ENCODE results near the gene TLL2. TPM values are rescaled to one million over a fixed set of nuclear protein-coding genes. Genes with fewer than 3 reads are reported as not detected.

TLL2 gene
- polyA plus RNA-seq, 2 donors: 0.08 TPM

DNA sequence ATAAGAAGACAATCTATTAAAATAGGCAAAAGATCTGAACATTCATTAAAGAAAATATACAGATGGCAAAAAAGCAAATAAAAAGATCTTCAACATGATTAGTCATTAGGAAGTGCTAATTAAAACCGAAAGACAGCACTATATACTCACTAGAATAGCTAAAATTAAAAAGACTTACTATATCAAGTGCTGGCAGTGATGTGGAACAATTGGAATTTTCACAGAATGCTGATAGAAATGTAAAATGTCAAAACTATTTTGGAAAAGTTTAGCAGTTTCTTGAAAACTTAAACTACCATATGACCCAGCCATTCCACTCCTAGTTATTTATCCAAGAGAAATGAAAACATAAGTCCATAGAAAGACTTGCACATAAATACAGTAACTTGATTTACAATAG lies 25.0 kb upstream of the TLL2 start:
- Histone ChIP-seq H3K9me3 (ENCODE audit: control insufficient read depth in 2 of 2, insufficient read depth in 1 of 2, low read depth in 1 of 2, low read length in 1 of 2) (no peaks in the 10 kb centered on the region), H3K27me3 (ENCODE audit: control insufficient read depth in 1 of 2, insufficient read depth in 2 of 2, low read length in 2 of 2) (no peaks in the 10 kb centered on the region), H3K4me1 (ENCODE audit: control insufficient read depth in 2 of 2, insufficient read depth in 2 of 2, low read length in 1 of 2) (no peaks in the 10 kb centered on the region), H3K4me3 (ENCODE audit: low read depth in 1 of 2, low read length in 2 of 2) (no peak overlapping the region), H3K27ac (ENCODE audit: low read depth in 2 of 2, low read length in 1 of 2) (no peak overlapping the region), H3K36me3 (ENCODE audit: control insufficient read depth in 2 of 2, insufficient read depth in 2 of 2, low read length in 1 of 2) (peaks cover 0 to 2% of the 10 kb centered on the region in 2 donors)
- 98 to 100% methylated on average over 1 of the region's 1 CpG for WGBS, 2 donors

DNA sequence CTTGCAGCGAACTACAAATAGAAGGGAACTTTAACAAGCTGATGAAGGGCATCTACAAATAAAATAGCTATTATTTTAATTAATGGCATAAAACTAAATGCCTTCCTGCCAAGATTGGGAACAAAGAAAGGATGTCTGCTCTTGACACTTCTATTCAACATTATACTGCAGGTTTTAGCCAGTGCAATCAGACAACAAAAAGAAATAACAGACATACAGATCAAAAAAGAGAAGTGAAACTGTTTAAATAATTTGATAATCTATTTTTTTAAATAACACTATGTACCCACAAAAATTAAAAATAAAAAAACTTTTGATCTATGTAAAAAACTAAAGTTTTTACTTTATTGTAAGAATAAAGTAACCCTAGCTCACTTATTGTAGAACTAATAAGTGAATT lies 22.4 kb upstream of the TLL2 start:
- no peak overlapping the region for H3K4me3 ChIP-seq (ENCODE audit: low read depth in 1 of 2, low read length in 2 of 2)
- no peaks in the 10 kb centered on the region for H3K9me3 ChIP-seq (ENCODE audit: control insufficient read depth in 2 of 2, insufficient read depth in 1 of 2, low read depth in 1 of 2, low read length in 1 of 2)
- WGBS, 2 donors: 88 to 100% methylated on average over 1 of the region's 1 CpG
- H3K27me3 ChIP-seq (ENCODE audit: control insufficient read depth in 1 of 2, insufficient read depth in 2 of 2, low read length in 2 of 2): no peaks in the 10 kb centered on the region
- no peak overlapping the region for H3K27ac ChIP-seq (ENCODE audit: low read depth in 2 of 2, low read length in 1 of 2)
- H3K4me1 ChIP-seq (ENCODE audit: control insufficient read depth in 2 of 2, insufficient read depth in 2 of 2, low read length in 1 of 2): no peaks in the 10 kb centered on the region
- peaks cover 0 to 4% of the 10 kb centered on the region in 2 donors for H3K36me3 ChIP-seq (ENCODE audit: control insufficient read depth in 2 of 2, insufficient read depth in 2 of 2, low read length in 1 of 2)

DNA sequence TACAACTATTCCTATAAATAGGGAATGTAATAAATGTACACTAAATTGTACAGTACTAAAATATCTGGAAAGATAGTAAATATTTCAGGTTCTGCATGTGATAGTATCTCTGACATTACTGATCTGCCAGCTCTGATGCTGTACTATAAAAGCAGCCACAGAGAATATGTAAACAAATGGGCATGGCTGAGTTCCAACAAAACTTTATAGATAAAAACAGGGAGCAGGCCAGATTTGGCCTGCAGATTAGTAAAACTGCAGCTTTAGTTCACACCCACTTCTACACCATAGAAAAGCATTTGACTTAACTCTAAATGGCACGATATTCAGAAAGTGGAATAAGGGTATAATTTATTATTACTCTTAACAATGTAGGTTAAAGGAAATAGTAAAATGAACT lies 18.8 kb upstream of the TLL2 start:
- Histone ChIP-seq H3K9me3 (ENCODE audit: control insufficient read depth in 2 of 2, insufficient read depth in 1 of 2, low read depth in 1 of 2, low read length in 1 of 2) (no peaks in the 10 kb centered on the region), H3K27ac (ENCODE audit: low read depth in 2 of 2, low read length in 1 of 2) (no peak overlapping the region), H3K27me3 (ENCODE audit: control insufficient read depth in 1 of 2, insufficient read depth in 2 of 2, low read length in 2 of 2) (no peaks in the 10 kb centered on the region), H3K36me3 (ENCODE audit: control insufficient read depth in 2 of 2, insufficient read depth in 2 of 2, low read length in 1 of 2) (peaks cover 0 to 6% of the 10 kb centered on the region in 2 donors), H3K4me1 (ENCODE audit: control insufficient read depth in 2 of 2, insufficient read depth in 2 of 2, low read length in 1 of 2) (no peaks in the 10 kb centered on the region), H3K4me3 (ENCODE audit: low read depth in 1 of 2, low read length in 2 of 2) (no peak overlapping the region)
- WGBS, 2 donors: 36 to 59% methylated on average over 1 of the region's 1 CpG

DNA sequence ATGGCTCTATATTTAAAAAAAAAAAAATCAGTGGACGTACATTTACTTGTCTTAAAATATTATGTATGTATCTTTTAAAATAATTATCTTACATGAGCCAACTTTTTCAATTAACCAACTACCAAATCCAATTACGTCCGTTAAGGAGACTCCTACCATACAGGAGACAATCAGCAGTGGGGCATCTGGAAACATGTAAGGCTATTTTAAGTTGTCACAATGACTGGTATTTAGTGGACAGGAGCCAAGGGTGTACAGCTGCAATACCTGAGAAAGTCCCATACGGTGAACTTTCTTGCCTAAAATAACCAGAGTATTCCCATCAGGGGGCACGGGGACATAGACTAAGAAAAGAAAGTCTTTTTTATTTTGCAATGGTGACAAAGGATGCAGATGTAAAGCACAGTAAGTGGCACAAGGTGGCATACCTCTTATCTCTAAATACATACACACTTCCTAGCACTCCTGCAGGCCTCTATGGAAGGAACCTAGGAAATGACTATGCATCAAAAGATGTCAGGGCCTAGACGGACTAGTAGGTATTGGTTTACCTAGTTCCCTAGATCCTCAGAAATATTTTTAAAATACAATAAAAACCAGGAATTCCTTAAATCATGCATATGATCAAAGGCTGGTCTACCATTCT lies 16.0 kb upstream of the TLL2 start:
- Histone ChIP-seq H3K4me1 (ENCODE audit: control insufficient read depth in 2 of 2, insufficient read depth in 2 of 2, low read length in 1 of 2) (no peaks in the 10 kb centered on the region), H3K36me3 (ENCODE audit: control insufficient read depth in 2 of 2, insufficient read depth in 2 of 2, low read length in 1 of 2) (peaks cover 0 to 8% of the 10 kb centered on the region in 2 donors), H3K4me3 (ENCODE audit: low read depth in 1 of 2, low read length in 2 of 2) (no peak overlapping the region), H3K27ac (ENCODE audit: low read depth in 2 of 2, low read length in 1 of 2) (no peak overlapping the region), H3K27me3 (ENCODE audit: control insufficient read depth in 1 of 2, insufficient read depth in 2 of 2, low read length in 2 of 2) (no peaks in the 10 kb centered on the region), H3K9me3 (ENCODE audit: control insufficient read depth in 2 of 2, insufficient read depth in 1 of 2, low read depth in 1 of 2, low read length in 1 of 2) (no peaks in the 10 kb centered on the region)
- 77 to 82% methylated on average over 6 of the region's 6 CpGs for WGBS, 2 donors

DNA sequence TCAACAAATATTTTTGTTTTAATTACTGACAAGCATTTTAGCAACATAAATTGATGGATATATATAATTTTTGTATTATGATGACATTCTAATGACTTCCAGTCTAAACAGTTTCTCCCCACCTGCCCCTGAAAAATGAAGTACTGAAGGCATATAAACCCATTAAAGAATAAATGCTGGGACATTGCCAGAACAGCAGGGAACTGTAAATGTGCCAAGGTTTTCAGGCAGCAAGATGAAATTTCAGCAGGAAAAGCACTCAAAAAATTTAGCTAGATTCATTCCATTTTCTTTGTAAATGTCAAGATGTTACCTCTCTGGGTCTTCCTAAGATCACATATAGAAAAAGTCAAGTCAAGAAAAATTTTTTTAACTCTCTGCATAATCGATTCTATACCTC lies 11.0 kb upstream of the TLL2 start:
- Histone ChIP-seq H3K27ac (ENCODE audit: low read depth in 2 of 2, low read length in 1 of 2) (no peak overlapping the region), H3K27me3 (ENCODE audit: control insufficient read depth in 1 of 2, insufficient read depth in 2 of 2, low read length in 2 of 2) (no peaks in the 10 kb centered on the region), H3K4me3 (ENCODE audit: low read depth in 1 of 2, low read length in 2 of 2) (no peak overlapping the region), H3K36me3 (ENCODE audit: control insufficient read depth in 2 of 2, insufficient read depth in 2 of 2, low read length in 1 of 2) (peaks cover 0 to 4% of the 10 kb centered on the region in 2 donors), H3K9me3 (ENCODE audit: control insufficient read depth in 2 of 2, insufficient read depth in 1 of 2, low read depth in 1 of 2, low read length in 1 of 2) (no peaks in the 10 kb centered on the region), H3K4me1 (ENCODE audit: control insufficient read depth in 2 of 2, insufficient read depth in 2 of 2, low read length in 1 of 2) (no peaks in the 10 kb centered on the region)
- 79 to 85% methylated on average over 1 of the region's 1 CpG for WGBS, 2 donors

DNA sequence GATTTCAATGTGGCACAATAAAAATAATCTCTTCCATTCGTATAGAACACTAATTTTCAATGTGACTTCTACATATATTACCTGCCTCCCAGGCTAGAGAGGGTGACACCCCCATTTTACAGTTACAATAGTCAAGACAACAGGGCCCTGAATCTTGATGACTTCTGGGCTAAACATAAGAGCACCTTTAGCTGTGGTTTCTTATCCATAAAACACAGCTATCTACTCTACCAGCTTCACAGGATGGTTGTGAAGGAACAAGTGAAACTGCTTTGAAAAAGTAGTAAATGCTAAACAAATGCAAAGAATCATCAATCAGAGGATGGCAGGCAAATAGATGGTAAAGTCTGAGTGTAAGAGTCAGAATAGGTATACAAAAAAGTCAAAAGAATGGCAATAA lies 3.6 kb upstream of the TLL2 start:
- H3K27me3 ChIP-seq (ENCODE audit: control insufficient read depth in 1 of 2, insufficient read depth in 2 of 2, low read length in 2 of 2): peaks cover 0 to 2% of the 10 kb centered on the region in 2 donors
- WGBS, 2 donors: 96 to 98% methylated on average over 1 of the region's 1 CpG

DNA sequence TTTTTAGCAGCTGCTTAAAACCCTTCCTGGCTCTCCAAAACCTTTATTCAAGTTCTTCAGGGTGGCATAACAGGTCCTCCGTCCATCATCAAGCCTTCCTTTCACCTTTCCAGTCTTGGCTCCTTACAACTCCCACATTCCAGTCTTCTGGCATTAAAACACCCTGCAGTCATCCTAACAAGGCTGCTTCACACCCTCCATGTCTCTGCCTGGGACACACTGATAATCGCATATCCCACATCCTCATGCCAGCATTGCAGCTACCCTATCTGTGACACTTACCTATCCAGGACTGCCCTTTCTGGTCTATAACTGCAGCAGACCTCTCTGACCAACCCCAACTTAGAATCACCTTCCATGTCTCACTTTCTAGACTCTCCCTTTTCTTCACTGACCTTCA lies 2.6 kb upstream of the TLL2 start:
- H3K9me3 ChIP-seq (ENCODE audit: control insufficient read depth in 2 of 2, insufficient read depth in 1 of 2, low read depth in 1 of 2, low read length in 1 of 2): no peaks in the 10 kb centered on the region
- no peaks in the 10 kb centered on the region for H3K36me3 ChIP-seq (ENCODE audit: control insufficient read depth in 2 of 2, insufficient read depth in 2 of 2, low read length in 1 of 2)
- 81 to 83% methylated on average over 2 of the region's 2 CpGs for WGBS, 2 donors
- no peak overlapping the region for H3K27ac ChIP-seq (ENCODE audit: low read depth in 2 of 2, low read length in 1 of 2)
- H3K4me1 ChIP-seq (ENCODE audit: control insufficient read depth in 2 of 2, insufficient read depth in 2 of 2, low read length in 1 of 2): peaks cover 3 to 16% of the 10 kb centered on the region in 2 donors
- no peak overlapping the region for H3K4me3 ChIP-seq (ENCODE audit: low read depth in 1 of 2, low read length in 2 of 2)
- H3K27me3 ChIP-seq (ENCODE audit: control insufficient read depth in 1 of 2, insufficient read depth in 2 of 2, low read length in 2 of 2): peaks cover 0 to 2% of the 10 kb centered on the region in 2 donors

More for the DNA sequence above, 3.6 kb upstream of the TLL2 start:
- Histone ChIP-seq H3K9me3 (ENCODE audit: control insufficient read depth in 2 of 2, insufficient read depth in 1 of 2, low read depth in 1 of 2, low read length in 1 of 2) (no peaks in the 10 kb centered on the region), H3K4me3 (ENCODE audit: low read depth in 1 of 2, low read length in 2 of 2) (no peak overlapping the region), H3K4me1 (ENCODE audit: control insufficient read depth in 2 of 2, insufficient read depth in 2 of 2, low read length in 1 of 2) (peaks cover 3 to 16% of the 10 kb centered on the region in 2 donors), H3K36me3 (ENCODE audit: control insufficient read depth in 2 of 2, insufficient read depth in 2 of 2, low read length in 1 of 2) (no peaks in the 10 kb centered on the region), H3K27ac (ENCODE audit: low read depth in 2 of 2, low read length in 1 of 2) (no peak overlapping the region)

DNA sequence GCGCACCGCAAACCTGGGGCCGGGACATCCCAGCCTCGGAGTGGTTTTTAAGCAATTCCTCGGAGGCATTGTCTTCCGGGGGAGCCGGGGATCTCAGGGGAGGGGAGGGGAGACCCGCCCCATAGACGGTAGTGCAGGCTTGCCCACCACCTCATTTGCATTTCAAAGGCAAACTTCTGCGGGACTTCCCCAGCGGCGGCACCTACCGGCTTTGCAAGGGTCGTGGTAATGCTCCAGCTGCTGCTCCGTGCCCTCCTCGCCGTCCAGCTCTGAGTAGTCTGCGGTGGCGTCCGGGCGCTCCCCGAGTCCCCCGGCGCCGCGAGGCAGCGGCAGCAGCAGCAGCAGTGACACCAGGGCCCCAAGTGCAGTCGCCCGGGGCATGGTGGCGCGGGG lies 425 bp downstream of the TLL2 start:
- Histone ChIP-seq H3K36me3 (ENCODE audit: control insufficient read depth in 2 of 2, insufficient read depth in 2 of 2, low read length in 1 of 2) (no peaks in the 10 kb centered on the region), H3K27me3 (ENCODE audit: control insufficient read depth in 1 of 2, insufficient read depth in 2 of 2, low read length in 2 of 2) (peaks cover 0 to 2% of the 10 kb centered on the region in 2 donors), H3K9me3 (ENCODE audit: control insufficient read depth in 2 of 2, insufficient read depth in 1 of 2, low read depth in 1 of 2, low read length in 1 of 2) (no peaks in the 10 kb centered on the region), H3K4me1 (ENCODE audit: control insufficient read depth in 2 of 2, insufficient read depth in 2 of 2, low read length in 1 of 2) (peaks cover 3 to 16% of the 10 kb centered on the region in 2 donors), H3K4me3 (ENCODE audit: low read depth in 1 of 2, low read length in 2 of 2) (peak overlapping the region; percentile 48 to 49), H3K27ac (ENCODE audit: low read depth in 2 of 2, low read length in 1 of 2) (no peak overlapping the region)
- 1% methylated on average over 31 of the region's 31 CpGs for WGBS, 2 donors

DNA sequence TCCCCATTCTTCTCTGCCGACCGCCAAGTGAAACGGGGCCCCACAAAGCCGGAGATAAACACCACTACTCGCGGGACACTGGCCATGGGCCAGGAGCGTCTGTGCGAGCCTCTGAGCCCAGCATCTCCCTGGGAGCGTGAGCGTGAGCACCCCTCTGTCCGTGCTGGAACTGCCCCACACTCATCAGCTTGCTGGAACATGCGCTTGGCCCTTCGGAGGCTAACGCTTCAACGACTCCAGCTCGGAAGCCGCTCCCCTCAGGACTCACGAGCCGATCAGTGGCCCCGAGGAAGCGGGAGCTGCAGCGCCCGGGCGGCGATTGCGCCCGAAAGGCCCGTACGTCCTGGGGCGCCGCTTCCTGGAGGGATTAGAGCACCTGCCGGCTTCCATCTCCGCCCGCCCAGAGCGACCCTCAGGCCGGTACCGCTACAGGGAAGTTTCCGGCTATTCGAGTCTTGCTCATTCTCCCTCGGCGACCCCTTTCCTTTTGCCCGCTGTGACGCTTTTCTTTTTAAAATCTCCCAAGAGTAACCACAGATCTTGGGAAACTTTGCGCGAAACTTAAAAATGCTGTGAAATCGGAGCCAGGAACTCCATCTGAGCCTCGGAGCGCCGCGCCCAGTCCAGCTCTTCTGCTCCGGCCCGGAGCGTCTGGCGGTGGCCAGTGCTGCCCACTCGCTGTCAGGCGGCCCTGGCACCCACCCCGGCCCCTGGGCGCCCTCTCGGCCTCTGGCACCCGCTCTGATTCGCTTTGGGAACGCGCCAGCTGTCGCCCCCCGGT lies 1.0 kb downstream of the TLL2 start:
- Histone ChIP-seq H3K4me1 (ENCODE audit: control insufficient read depth in 2 of 2, insufficient read depth in 2 of 2, low read length in 1 of 2) (peaks cover 3 to 16% of the 10 kb centered on the region in 2 donors), H3K9me3 (ENCODE audit: control insufficient read depth in 2 of 2, insufficient read depth in 1 of 2, low read depth in 1 of 2, low read length in 1 of 2) (no peaks in the 10 kb centered on the region), H3K4me3 (ENCODE audit: low read depth in 1 of 2, low read length in 2 of 2) (peak overlapping the region; percentile 48 to 49), H3K36me3 (ENCODE audit: control insufficient read depth in 2 of 2, insufficient read depth in 2 of 2, low read length in 1 of 2) (no peaks in the 10 kb centered on the region), H3K27me3 (ENCODE audit: control insufficient read depth in 1 of 2, insufficient read depth in 2 of 2, low read length in 2 of 2) (peaks cover 0 to 2% of the 10 kb centered on the region in 2 donors), H3K27ac (ENCODE audit: low read depth in 2 of 2, low read length in 1 of 2) (no peak overlapping the region)
- 3% methylated on average over 65 of the region's 65 CpGs for WGBS, 2 donors
